Erythroblast (primary cell): Measurements from ENCODE around the gene FOXN1.

Experiments
- GATA1 ChIP-seq: IDR thresholded peaks from 2 replicates; pipeline ENCODE4 v1.6.1; 2011; ENCODE audit warnings: low read depth, mild to moderate bottlenecking, control low read depth, low read length, moderate library complexity
- POLR2A ChIP-seq: IDR thresholded peaks from 2 replicates; pipeline ENCODE4 v1.6.1; 2011; ENCODE audit warnings: mild to moderate bottlenecking, low read length

GRCh38 chr17:28571361-28572122, 65.4 kb downstream of the FOXN1 start, which contains the start of gene PIGS:
- peak; percentile 79 for TF ChIP-seq POLR2A
- no peak for TF ChIP-seq GATA1
